HUES48 (cell line): ENCODE data around the gene PACSIN1.

Experiments used
- H3K27ac ChIP-seq: one replicate; pipeline ENCODE4 v1.7.0; 2013; ENCODE audit warnings: low read depth, low read length, inconsistent platforms
- H3K27me3 ChIP-seq: 2 replicates; pipeline ENCODE4 v1.6.1; 2013; ENCODE audit warnings: mild to moderate bottlenecking, low read length; ENCODE audit not compliant: control insufficient read depth, insufficient read depth
- H3K36me3 ChIP-seq: 2 replicates; pipeline ENCODE4 v1.6.1; 2013; ENCODE audit warnings: low read length; ENCODE audit not compliant: control insufficient read depth, insufficient read depth
- H3K4me1 ChIP-seq: 2 replicates; pipeline ENCODE4 v1.6.1; 2013; ENCODE audit warnings: mild to moderate bottlenecking, low read length; ENCODE audit not compliant: control insufficient read depth, insufficient read depth
- H3K4me3 ChIP-seq: 2 replicates; pipeline ENCODE4 v1.5.1; 2013; ENCODE audit warnings: mild to moderate bottlenecking, low read depth, low read length
- H3K9ac ChIP-seq: 2 replicates; pipeline ENCODE4 v1.6.1; 2013; ENCODE audit warnings: mild to moderate bottlenecking, low read depth, low read length, moderate library complexity
- H3K9me3 ChIP-seq: 2 replicates; pipeline ENCODE4 v1.6.1; 2013; ENCODE audit warnings: low read length; ENCODE audit not compliant: control insufficient read depth, insufficient read depth

PACSIN1 gene

GRCh38 chr6:34523441-34524206, 57.7 kb downstream of the PACSIN1 start:
- no peaks in the 10 kb centered on the region for H3K9me3 ChIP-seq
- no peak overlapping the region for H3K9ac ChIP-seq
- no peak overlapping the region for H3K27ac ChIP-seq
- H3K27me3 ChIP-seq: 0 out of 2 replicates have a peak, but pooled peaks cover 3% of the 10 kb centered on the region
- peaks cover 17% of the 10 kb centered on the region for H3K4me1 ChIP-seq
- no peak overlapping the region for H3K4me3 ChIP-seq
- H3K36me3 ChIP-seq: no peaks in the 10 kb centered on the region

GRCh38 chr6:34524499-34524898, 58.6 kb downstream of the PACSIN1 start:
- no peak overlapping the region for H3K27ac ChIP-seq
- no peaks in the 10 kb centered on the region for H3K36me3 ChIP-seq
- no peaks in the 10 kb centered on the region for H3K9me3 ChIP-seq
- no peak overlapping the region for H3K4me3 ChIP-seq
- peaks cover 17% of the 10 kb centered on the region for H3K4me1 ChIP-seq
- 0 out of 2 replicates have a peak, but pooled peaks cover 3% of the 10 kb centered on the region for H3K27me3 ChIP-seq
- no peak overlapping the region for H3K9ac ChIP-seq

- Histone ChIP-seq H3K9ac (no peak overlapping the region), H3K27me3 (0 out of 2 replicates have a peak, but pooled peaks cover 3% of the 10 kb centered on the region), H3K9me3 (no peaks in the 10 kb centered on the region), H3K4me1 (peaks cover 17% of the 10 kb centered on the region), H3K4me3 (no peak overlapping the region), H3K36me3 (no peaks in the 10 kb centered on the region), H3K27ac (no peak overlapping the region)
Measured at GRCh38 chr6:34524971-34525370, 59.1 kb downstream of the PACSIN1 start.

- Histone ChIP-seq H3K4me1 (peaks cover 17% of the 10 kb centered on the region), H3K9ac (no peak overlapping the region), H3K9me3 (no peaks in the 10 kb centered on the region), H3K36me3 (no peaks in the 10 kb centered on the region), H3K4me3 (no peak overlapping the region), H3K27ac (no peak overlapping the region), H3K27me3 (0 out of 2 replicates have a peak, but pooled peaks cover 3% of the 10 kb centered on the region)
Measured at GRCh38 chr6:34525431-34526175, 59.7 kb downstream of the PACSIN1 start.

GRCh38 chr6:34526241-34526972, 60.5 kb downstream of the PACSIN1 start:
- Histone ChIP-seq H3K36me3 (no peaks in the 10 kb centered on the region), H3K9me3 (no peaks in the 10 kb centered on the region), H3K4me1 (peaks cover 17% of the 10 kb centered on the region), H3K27me3 (0 out of 2 replicates have a peak, but pooled peaks cover 3% of the 10 kb centered on the region), H3K4me3 (peak overlapping the region; percentile 44; the same call in 1 of the 2 replicates), H3K27ac (no peak overlapping the region), H3K9ac (no peak overlapping the region)

- Histone ChIP-seq H3K36me3 (no peaks in the 10 kb centered on the region), H3K9ac (peak overlapping the region; percentile 55; the same call in 1 of the 2 replicates), H3K27ac (peak overlapping the region; percentile 23), H3K4me1 (peaks cover 17% of the 10 kb centered on the region), H3K9me3 (no peaks in the 10 kb centered on the region), H3K4me3 (peak overlapping the region; percentile 52), H3K27me3 (0 out of 2 replicates have a peak, but pooled peaks cover 3% of the 10 kb centered on the region)
Measured at GRCh38 chr6:34526992-34527728, 61.3 kb downstream of the PACSIN1 start.

GRCh38 chr6:34527751-34528670, 62.1 kb downstream of the PACSIN1 start:
- Histone ChIP-seq H3K36me3 (no peaks in the 10 kb centered on the region), H3K27ac (no peak overlapping the region), H3K4me1 (peaks cover 17% of the 10 kb centered on the region), H3K9me3 (no peaks in the 10 kb centered on the region), H3K9ac (no peak overlapping the region), H3K4me3 (peak overlapping the region; percentile 52), H3K27me3 (0 out of 2 replicates have a peak, but pooled peaks cover 3% of the 10 kb centered on the region)

- no peak overlapping the region for H3K9ac ChIP-seq
- no peak overlapping the region for H3K27ac ChIP-seq
- H3K9me3 ChIP-seq: no peaks in the 10 kb centered on the region
- H3K36me3 ChIP-seq: no peaks in the 10 kb centered on the region
- H3K4me1 ChIP-seq: peaks cover 17% of the 10 kb centered on the region
- H3K27me3 ChIP-seq: 0 out of 2 replicates have a peak, but pooled peaks cover 3% of the 10 kb centered on the region
- H3K4me3 ChIP-seq: no peak overlapping the region
Measured at GRCh38 chr6:34528996-34529664, 63.3 kb downstream of the PACSIN1 start.

- Histone ChIP-seq H3K27ac (no peak overlapping the region), H3K27me3 (0 out of 2 replicates have a peak, but pooled peaks cover 3% of the 10 kb centered on the region), H3K9me3 (no peaks in the 10 kb centered on the region), H3K36me3 (no peaks in the 10 kb centered on the region), H3K9ac (no peak overlapping the region), H3K4me3 (no peak overlapping the region), H3K4me1 (peaks cover 17% of the 10 kb centered on the region)
Measured at GRCh38 chr6:34529665-34530327, 63.9 kb downstream of the PACSIN1 start.
